Measurements from ENCODE around the gene ITIH5.

DNA sequence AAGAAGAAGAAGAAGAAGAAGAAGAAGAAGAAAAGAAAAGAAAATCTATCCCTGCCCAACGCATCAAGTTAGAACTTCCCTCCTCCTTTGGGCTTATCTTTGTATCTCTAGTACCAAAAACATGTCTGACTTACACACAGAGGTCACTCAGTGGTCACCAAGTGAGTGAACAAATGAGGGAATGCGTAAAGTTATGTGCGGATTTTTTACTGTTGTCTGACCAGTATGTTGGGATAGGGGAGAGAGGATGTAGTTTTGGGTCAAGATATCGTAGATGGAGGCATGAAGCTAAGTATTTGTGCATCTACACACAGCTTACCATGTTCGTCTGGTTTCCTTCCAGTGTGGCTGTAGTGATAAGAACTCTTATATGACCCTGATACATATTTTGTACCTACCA is 99.9 kb downstream of the ITIH5 start:
- TF ChIP-seq, protein P1, sequence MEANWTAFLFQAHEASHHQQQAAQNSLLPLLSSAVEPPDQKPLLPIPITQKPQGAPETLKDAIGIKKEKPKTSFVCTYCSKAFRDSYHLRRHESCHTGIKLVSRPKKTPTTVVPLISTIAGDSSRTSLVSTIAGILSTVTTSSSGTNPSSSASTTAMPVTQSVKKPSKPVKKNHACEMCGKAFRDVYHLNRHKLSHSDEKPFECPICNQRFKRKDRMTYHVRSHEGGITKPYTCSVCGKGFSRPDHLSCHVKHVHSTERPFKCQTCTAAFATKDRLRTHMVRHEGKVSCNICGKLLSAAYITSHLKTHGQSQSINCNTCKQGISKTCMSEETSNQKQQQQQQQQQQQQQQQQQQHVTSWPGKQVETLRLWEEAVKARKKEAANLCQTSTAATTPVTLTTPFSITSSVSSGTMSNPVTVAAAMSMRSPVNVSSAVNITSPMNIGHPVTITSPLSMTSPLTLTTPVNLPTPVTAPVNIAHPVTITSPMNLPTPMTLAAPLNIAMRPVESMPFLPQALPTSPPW (CRISPR knock-in tag; IDR thresholded peaks at IDR 0.05) = no peak
- TF ChIP-seq IFI16 (CRISPR knock-in tag; IDR thresholded peaks at IDR 0.05) = no peak
- TF ChIP-seq, protein P2, sequence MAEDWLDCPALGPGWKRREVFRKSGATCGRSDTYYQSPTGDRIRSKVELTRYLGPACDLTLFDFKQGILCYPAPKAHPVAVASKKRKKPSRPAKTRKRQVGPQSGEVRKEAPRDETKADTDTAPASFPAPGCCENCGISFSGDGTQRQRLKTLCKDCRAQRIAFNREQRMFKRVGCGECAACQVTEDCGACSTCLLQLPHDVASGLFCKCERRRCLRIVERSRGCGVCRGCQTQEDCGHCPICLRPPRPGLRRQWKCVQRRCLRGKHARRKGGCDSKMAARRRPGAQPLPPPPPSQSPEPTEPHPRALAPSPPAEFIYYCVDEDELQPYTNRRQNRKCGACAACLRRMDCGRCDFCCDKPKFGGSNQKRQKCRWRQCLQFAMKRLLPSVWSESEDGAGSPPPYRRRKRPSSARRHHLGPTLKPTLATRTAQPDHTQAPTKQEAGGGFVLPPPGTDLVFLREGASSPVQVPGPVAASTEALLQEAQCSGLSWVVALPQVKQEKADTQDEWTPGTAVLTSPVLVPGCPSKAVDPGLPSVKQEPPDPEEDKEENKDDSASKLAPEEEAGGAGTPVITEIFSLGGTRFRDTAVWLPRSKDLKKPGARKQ (CRISPR knock-in tag; IDR thresholded peaks at IDR 0.05) = no peak
- TF ChIP-seq, protein P3, sequence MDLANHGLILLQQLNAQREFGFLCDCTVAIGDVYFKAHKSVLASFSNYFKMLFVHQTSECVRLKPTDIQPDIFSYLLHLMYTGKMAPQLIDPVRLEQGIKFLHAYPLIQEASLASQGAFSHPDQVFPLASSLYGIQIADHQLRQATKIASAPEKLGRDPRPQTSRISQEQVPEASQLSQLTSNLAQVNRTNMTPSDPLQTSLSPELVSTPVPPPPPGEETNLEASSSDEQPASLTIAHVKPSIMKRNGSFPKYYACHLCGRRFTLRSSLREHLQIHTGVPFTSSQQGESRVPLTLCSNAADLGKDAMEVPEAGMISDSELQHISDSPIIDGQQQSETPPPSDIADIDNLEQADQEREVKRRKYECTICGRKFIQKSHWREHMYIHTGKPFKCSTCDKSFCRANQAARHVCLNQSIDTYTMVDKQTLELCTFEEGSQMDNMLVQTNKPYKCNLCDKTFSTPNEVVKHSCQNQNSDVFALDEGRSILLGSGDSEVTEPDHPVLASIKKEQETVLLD (IDR thresholded peaks at IDR 0.05) = no peak
- no peak for TF ChIP-seq NRF1 (conservative IDR thresholded peaks at IDR 0.05 in 1 of 2, IDR thresholded peaks at IDR 0.05 in 1 of 2)
- no peak for TF ChIP-seq ZNF239 (CRISPR knock-in tag; IDR thresholded peaks at IDR 0.05)
- TF ChIP-seq, protein P4, sequence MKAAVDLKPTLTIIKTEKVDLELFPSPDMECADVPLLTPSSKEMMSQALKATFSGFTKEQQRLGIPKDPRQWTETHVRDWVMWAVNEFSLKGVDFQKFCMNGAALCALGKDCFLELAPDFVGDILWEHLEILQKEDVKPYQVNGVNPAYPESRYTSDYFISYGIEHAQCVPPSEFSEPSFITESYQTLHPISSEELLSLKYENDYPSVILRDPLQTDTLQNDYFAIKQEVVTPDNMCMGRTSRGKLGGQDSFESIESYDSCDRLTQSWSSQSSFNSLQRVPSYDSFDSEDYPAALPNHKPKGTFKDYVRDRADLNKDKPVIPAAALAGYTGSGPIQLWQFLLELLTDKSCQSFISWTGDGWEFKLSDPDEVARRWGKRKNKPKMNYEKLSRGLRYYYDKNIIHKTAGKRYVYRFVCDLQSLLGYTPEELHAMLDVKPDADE (conservative IDR thresholded peaks at IDR 0.05; ENCODE audit: control insufficient read depth, low read depth, low read length) = no peak
- no peak for TF ChIP-seq JUN (IDR thresholded peaks at IDR 0.05; ENCODE audit: borderline replicate concordance, low read depth, low read length)
- TF ChIP-seq JUN (CRISPR knock-in tag; IDR thresholded peaks at IDR 0.05; ENCODE audit: borderline replicate concordance) = no peak
- no peak for TF ChIP-seq EP300 (IDR thresholded peaks at IDR 0.05; ENCODE audit: low read length)
- TF ChIP-seq TCF7 (IDR thresholded peaks at IDR 0.05; ENCODE audit: borderline replicate concordance) = no peak
- TF ChIP-seq CHD2 (IDR thresholded peaks at IDR 0.05; ENCODE audit: low read depth, low read length) = no peak
